HepG2 (cell line): ENCODE results near the gene LONP1. TPM values are rescaled to one million over a fixed set of nuclear protein-coding genes. Genes with fewer than 3 reads are reported as not detected.

Source experiments
- MEIS2 ChIP-seq: sonication (generic); formaldehyde crosslinking; IDR thresholded peaks from 2 replicates; pipeline ENCODE4 v1.9.0; 2021; ENCODE audit warnings: mild to moderate bottlenecking, missing genetic modification reagents
- MTA1 ChIP-seq: sonication (generic); formaldehyde crosslinking; IDR thresholded peaks from 2 replicates; pipeline ENCODE4 v1.4.0; 2020; ENCODE audit warnings: missing genetic modification reagents, mild to moderate bottlenecking, borderline replicate concordance
- ZBTB40 ChIP-seq, 2 experiments: fragments of 450-650 bp in 1 of 2; sonication (generic) in 1 of 2; formaldehyde crosslinking in 1 of 2; IDR thresholded peaks; 2 replicates each; pipeline versions ENCODE4 v1.6.1 to v1.8.0; 2016 to 2022; ENCODE audit warnings: antibody characterized with exemption in 1 of 2, mild to moderate bottlenecking in 1 of 2, missing genetic modification reagents in 1 of 2
- ZGPAT ChIP-seq: IDR thresholded peaks from 2 replicates; pipeline ENCODE4 v1.6.1; 2016; ENCODE audit warnings: mild to moderate bottlenecking
- ZIK1 ChIP-seq: sonication (generic); formaldehyde crosslinking; IDR thresholded peaks from 2 replicates; pipeline ENCODE4 v1.5.0; 2020; ENCODE audit warnings: mild to moderate bottlenecking, low read depth, missing genetic modification reagents, borderline replicate concordance
- ZMYM3 ChIP-seq: sonication (generic); formaldehyde crosslinking; IDR thresholded peaks from 2 replicates; pipeline ENCODE4 v1.5.1; 2020; ENCODE audit warnings: mild to moderate bottlenecking, missing genetic modification reagents
- ZNF282 ChIP-seq: fragments of 450-650 bp; IDR thresholded peaks from 2 replicates; pipeline ENCODE4 v1.6.1; 2018; ENCODE audit not compliant: partially characterized antibody
- ZNF687 ChIP-seq: sonication (generic); formaldehyde crosslinking; IDR thresholded peaks from 2 replicates; pipeline ENCODE4 v1.5.1; 2020; ENCODE audit warnings: mild to moderate bottlenecking, missing genetic modification reagents, moderate library complexity
- ZNF768 ChIP-seq: sonication (generic); formaldehyde crosslinking; IDR thresholded peaks from 2 replicates; pipeline ENCODE4 v1.4.0; 2020; ENCODE audit warnings: missing genetic modification reagents
- polyA plus RNA-seq, 8 experiments: library from polyadenylated mRNA; depleted of rRNA in 3 of 8; stranded (reverse) in 7 of 8; unstranded in 1 of 8; fragments of >200 nt; fragmentation: Illumina TruSeq in 4 of 8; extraction: Trizol in 4 of 8; gene quantifications; 2 replicates each; pipeline versions ENCODE4 v1.2.1 to v1.2.3, GENCODE V29; 2011 to 2016; ENCODE audit warnings: low read depth in 4 of 8, missing spikeins in 1 of 8, mixed read lengths in 1 of 8; ENCODE audit not compliant: insufficient read depth in 1 of 8
- total RNA-seq, 5 experiments: library from RNA; depleted of rRNA; stranded (reverse); fragments of >200 nt; fragmentation: Illumina TruSeq; extraction: Trizol; gene quantifications; 2 replicates each; pipeline ENCODE4 v1.2.3, GENCODE V29; 2016; ENCODE audit warnings: low read depth in 1 of 5
- TF ChIP-seq, protein P1 (sequence below): sonication (generic); formaldehyde crosslinking; IDR thresholded peaks from 2 replicates; pipeline ENCODE4 v1.5.0; 2020; ENCODE audit warnings: missing genetic modification reagents, mild to moderate bottlenecking, borderline replicate concordance

Gene LONP1
- total and polyA plus RNA-seq, 2 of the 13 experiments (the other 11 are each of a cell fraction or from before 2014, with no cell fraction given) = 59.5 to 76.8 TPM

- peak; percentile 33 for TF ChIP-seq ZNF687 (CRISPR knock-in tag)
- TF ChIP-seq MEIS2 (CRISPR knock-in tag) = 0 out of 2 replicates have a peak, but pooled peaks have one; percentile 21
- TF ChIP-seq ZBTB40 (IDR thresholded peaks at IDR 0.05) = no peak
- no peak; the same call in 1 of the 2 replicates for TF ChIP-seq ZBTB40 (CRISPR knock-in tag; IDR thresholded peaks at IDR 0.05)
- TF ChIP-seq, protein P1, sequence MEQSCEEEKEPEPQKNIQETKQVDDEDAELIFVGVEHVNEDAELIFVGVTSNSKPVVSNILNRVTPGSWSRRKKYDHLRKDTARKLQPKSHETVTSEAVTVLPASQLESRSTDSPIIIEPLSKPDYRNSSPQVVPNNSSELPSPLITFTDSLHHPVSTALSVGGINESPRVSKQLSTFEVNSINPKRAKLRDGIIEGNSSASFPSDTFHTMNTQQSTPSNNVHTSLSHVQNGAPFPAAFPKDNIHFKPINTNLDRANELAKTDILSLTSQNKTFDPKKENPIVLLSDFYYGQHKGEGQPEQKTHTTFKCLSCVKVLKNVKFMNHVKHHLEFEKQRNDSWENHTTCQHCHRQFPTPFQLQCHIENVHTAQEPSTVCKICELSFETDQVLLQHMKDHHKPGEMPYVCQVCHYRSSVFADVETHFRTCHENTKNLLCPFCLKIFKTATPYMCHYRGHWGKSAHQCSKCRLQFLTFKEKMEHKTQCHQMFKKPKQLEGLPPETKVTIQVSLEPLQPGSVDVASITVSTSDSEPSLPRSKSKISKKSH (CRISPR knock-in tag) = 0 out of 2 replicates have a peak, but pooled peaks have one; percentile 11
- no peak for TF ChIP-seq ZNF282
- peak; percentile 21; the same call in 1 of the 2 replicates for TF ChIP-seq ZNF768 (CRISPR knock-in tag)
- TF ChIP-seq ZGPAT = 0 out of 2 replicates have a peak, but pooled peaks have one; percentile 3
- peak; percentile 71; the same call in 1 of the 2 replicates for TF ChIP-seq MTA1
- 0 out of 2 replicates have a peak, but pooled peaks have one; percentile 39 for TF ChIP-seq ZIK1 (CRISPR knock-in tag)
- 0 out of 2 replicates have a peak, but pooled peaks have one; percentile 4 for TF ChIP-seq ZMYM3 (CRISPR knock-in tag)
Measured at GRCh38 chr19:5687360-5688198, 32.4 kb downstream of the LONP1 start (continued).
